GM10248 (cell line): Measurements from ENCODE around the gene DNAJB11.
"Not testable (repeated sequence)": the region's sequence is repeated elsewhere in the genome, so short reads cannot be mapped to it uniquely, and the experiment has no call there.

Experiments used
- CTCF ChIA-PET: fragments of 300-600 bp; sonication (Branson Sonifier 250); formaldehyde crosslinking; extraction: SDS; loops from one replicate; lab custom pipeline; 2021; ENCODE audit warnings: antibody characterized with exemption; lab: Yijun Ruan, JAX
- POLR2A ChIA-PET: fragments of 350-650 bp; sonication (Branson Sonifier 250); formaldehyde crosslinking; extraction: SDS; loops from one replicate; lab custom pipeline; 2020; ENCODE audit warnings: antibody characterized with exemption; lab: Yijun Ruan, JAX
- DNase-seq: peaks from one replicate; pipeline ENCODE4 v3.0.0; 2012; ENCODE audit errors: extremely low spot score
- CTCF ChIP-seq: IDR thresholded peaks from 2 replicates; pipeline ENCODE4 v1.5.1; 2012; ENCODE audit warnings: mild to moderate bottlenecking, low read depth; ENCODE audit errors: extremely low read depth, missing control alignments, control extremely low read depth

Gene DNAJB11

GRCh38 chr3:186567072-186567921, 3.2 kb upstream of the DNAJB11 start, which contains the start of gene TBCCD1:
Gene TBCCD1, minus strand, starts transcription at chr3:186567339. Its CDS starts 3,010 bp downstream, at chr3:186564329.
- ChIA-PET CTCF (interaction anchor here (1.1 to 7.9 kb wide), 9 partner anchors 10 to 624 kb away, joined by 3 to 38 read pairs (median 4); no protein-coding TSS in a partner anchor), POLR2A (interaction anchor here (0.6 kb wide), 1 partner anchor 30 kb away, joined by 3 read pairs; no protein-coding TSS in a partner anchor)
- no peak for TF ChIP-seq CTCF
- DNase-seq = peak; percentile 92

GRCh38 chr3:186569361-186569760, 1.2 kb upstream of the DNAJB11 start:
- POLR2A ChIA-PET = interaction anchor here (1.3 kb wide), 1 partner anchor 221 kb away, joined by 7 read pairs; no protein-coding TSS in a partner anchor
- not testable (repeated sequence) for DNase-seq
- CTCF ChIA-PET = interaction anchor here (0.9 to 7.9 kb wide), 5 partner anchors 14 to 626 kb away, joined by 3 to 38 read pairs (median 5); no protein-coding TSS in a partner anchor

- no peak for TF ChIP-seq CTCF
- DNase-seq = no peak
- POLR2A ChIA-PET = interaction anchor here (0.9 to 1.3 kb wide), 11 partner anchors 13 to 642 kb away, joined by 3 to 7 read pairs (median 5); partner anchors contain the start of genes ETV5 and TRA2B
- CTCF ChIA-PET = interaction anchor here (0.9 to 7.9 kb wide), 10 partner anchors 9 to 626 kb away, joined by 3 to 38 read pairs (median 3); no protein-coding TSS in a partner anchor
Measured at GRCh38 chr3:186569779-186570095, 783 bp upstream of the DNAJB11 start.

- POLR2A ChIA-PET = interaction anchor here (0.8 to 1.3 kb wide), 7 partner anchors 30 to 633 kb away, joined by 3 to 7 read pairs (median 5); partner anchors contain the start of genes ETV5 and TRA2B
- CTCF ChIA-PET = interaction anchor here (0.9 to 7.9 kb wide), 7 partner anchors 14 to 628 kb away, joined by 3 to 38 read pairs (median 4); no protein-coding TSS in a partner anchor
- DNase-seq = no peak
- no peak for TF ChIP-seq CTCF
Measured at GRCh38 chr3:186570941-186571643, 572 bp downstream of the DNAJB11 start.

GRCh38 chr3:186571644-186572013, 1.1 kb downstream of the DNAJB11 start:
- DNase-seq = no peak
- ChIA-PET POLR2A (no interaction called here), CTCF (interaction anchor here (1.5 to 7.9 kb wide), 4 partner anchors 13 to 628 kb away, joined by 4 to 38 read pairs (median 23); no protein-coding TSS in a partner anchor)
- TF ChIP-seq CTCF = no peak

GRCh38 chr3:186577521-186577920, 7.0 kb downstream of the DNAJB11 start:
- ChIA-PET CTCF (interaction anchor here (1.0 to 1.2 kb wide), 3 partner anchors 9 to 38 kb away, joined by 3 to 4 read pairs (median 4); no protein-coding TSS in a partner anchor), POLR2A (no interaction called here)
- no peak for TF ChIP-seq CTCF
- no peak for DNase-seq
